Panc1 (cell line): ENCODE results near the gene EIF3L.

Experiments used
- POLR2AphosphoS5 ChIP-seq: IDR thresholded peaks from 2 replicates; pipeline ENCODE4 v1.6.1; 2012; ENCODE audit warnings: mild to moderate bottlenecking, low read depth, low read length, moderate library complexity
- TCF7L2 ChIP-seq: IDR thresholded peaks from 2 replicates; pipeline ENCODE4 v1.6.1; 2011; ENCODE audit warnings: mild to moderate bottlenecking, low read depth, low read length, inconsistent platforms
- TF ChIP-seq, protein P1 (sequence below): fragments of 450-650 bp; IDR thresholded peaks from 2 replicates; pipeline ENCODE4 v1.5.1; 2017; ENCODE audit warnings: mild to moderate bottlenecking
- TF ChIP-seq, protein P2 (sequence below), 2 experiments: IDR thresholded peaks; 2 replicates each; pipeline ENCODE4 v1.6.1; 2011 to 2012; ENCODE audit warnings: low read depth in 2 of 2, control low read depth in 1 of 2, low read length in 1 of 2, mild to moderate bottlenecking in 1 of 2, moderate library complexity in 1 of 2; ENCODE audit not compliant: insufficient read depth in 1 of 2

DNA sequence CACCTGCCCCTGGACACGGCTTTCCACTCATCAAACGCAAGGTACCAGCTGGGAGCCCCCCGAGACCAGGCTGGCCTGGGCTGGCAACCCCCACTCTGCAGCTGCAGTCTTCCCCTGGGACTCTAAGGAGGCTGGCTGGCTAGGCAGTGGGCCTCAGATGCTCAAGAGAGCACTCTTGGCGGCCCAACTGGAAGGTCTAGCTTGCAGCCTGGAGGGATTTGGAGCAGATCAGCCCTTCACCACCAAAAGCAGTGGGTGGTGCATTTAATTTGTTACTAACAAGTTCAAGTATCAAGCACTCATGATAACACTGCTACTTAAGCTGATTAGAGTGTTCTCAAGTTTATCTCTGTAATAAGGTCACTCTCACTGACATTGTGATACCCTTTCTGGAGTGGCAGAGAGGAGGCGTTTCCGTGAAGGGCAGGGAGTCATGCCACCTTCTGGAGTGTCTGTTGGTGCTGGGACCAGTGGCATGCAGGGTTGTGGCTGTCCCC, 82.7 kb downstream of the EIF3L start:
- TF ChIP-seq, protein P1, sequence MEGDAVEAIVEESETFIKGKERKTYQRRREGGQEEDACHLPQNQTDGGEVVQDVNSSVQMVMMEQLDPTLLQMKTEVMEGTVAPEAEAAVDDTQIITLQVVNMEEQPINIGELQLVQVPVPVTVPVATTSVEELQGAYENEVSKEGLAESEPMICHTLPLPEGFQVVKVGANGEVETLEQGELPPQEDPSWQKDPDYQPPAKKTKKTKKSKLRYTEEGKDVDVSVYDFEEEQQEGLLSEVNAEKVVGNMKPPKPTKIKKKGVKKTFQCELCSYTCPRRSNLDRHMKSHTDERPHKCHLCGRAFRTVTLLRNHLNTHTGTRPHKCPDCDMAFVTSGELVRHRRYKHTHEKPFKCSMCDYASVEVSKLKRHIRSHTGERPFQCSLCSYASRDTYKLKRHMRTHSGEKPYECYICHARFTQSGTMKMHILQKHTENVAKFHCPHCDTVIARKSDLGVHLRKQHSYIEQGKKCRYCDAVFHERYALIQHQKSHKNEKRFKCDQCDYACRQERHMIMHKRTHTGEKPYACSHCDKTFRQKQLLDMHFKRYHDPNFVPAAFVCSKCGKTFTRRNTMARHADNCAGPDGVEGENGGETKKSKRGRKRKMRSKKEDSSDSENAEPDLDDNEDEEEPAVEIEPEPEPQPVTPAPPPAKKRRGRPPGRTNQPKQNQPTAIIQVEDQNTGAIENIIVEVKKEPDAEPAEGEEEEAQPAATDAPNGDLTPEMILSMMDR: no peak
- TF ChIP-seq POLR2AphosphoS5: no peak
- TF ChIP-seq, protein P2, sequence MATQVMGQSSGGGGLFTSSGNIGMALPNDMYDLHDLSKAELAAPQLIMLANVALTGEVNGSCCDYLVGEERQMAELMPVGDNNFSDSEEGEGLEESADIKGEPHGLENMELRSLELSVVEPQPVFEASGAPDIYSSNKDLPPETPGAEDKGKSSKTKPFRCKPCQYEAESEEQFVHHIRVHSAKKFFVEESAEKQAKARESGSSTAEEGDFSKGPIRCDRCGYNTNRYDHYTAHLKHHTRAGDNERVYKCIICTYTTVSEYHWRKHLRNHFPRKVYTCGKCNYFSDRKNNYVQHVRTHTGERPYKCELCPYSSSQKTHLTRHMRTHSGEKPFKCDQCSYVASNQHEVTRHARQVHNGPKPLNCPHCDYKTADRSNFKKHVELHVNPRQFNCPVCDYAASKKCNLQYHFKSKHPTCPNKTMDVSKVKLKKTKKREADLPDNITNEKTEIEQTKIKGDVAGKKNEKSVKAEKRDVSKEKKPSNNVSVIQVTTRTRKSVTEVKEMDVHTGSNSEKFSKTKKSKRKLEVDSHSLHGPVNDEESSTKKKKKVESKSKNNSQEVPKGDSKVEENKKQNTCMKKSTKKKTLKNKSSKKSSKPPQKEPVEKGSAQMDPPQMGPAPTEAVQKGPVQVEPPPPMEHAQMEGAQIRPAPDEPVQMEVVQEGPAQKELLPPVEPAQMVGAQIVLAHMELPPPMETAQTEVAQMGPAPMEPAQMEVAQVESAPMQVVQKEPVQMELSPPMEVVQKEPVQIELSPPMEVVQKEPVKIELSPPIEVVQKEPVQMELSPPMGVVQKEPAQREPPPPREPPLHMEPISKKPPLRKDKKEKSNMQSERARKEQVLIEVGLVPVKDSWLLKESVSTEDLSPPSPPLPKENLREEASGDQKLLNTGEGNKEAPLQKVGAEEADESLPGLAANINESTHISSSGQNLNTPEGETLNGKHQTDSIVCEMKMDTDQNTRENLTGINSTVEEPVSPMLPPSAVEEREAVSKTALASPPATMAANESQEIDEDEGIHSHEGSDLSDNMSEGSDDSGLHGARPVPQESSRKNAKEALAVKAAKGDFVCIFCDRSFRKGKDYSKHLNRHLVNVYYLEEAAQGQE (IDR thresholded peaks at IDR 0.05; ENCODE audit: insufficient read depth in 1 of 2, low read depth in 2 of 2, low read length in 1 of 2): no peak
- no peak for TF ChIP-seq TCF7L2
